ENCODE results near the gene NCOA6.

NCOA6 gene

DNA sequence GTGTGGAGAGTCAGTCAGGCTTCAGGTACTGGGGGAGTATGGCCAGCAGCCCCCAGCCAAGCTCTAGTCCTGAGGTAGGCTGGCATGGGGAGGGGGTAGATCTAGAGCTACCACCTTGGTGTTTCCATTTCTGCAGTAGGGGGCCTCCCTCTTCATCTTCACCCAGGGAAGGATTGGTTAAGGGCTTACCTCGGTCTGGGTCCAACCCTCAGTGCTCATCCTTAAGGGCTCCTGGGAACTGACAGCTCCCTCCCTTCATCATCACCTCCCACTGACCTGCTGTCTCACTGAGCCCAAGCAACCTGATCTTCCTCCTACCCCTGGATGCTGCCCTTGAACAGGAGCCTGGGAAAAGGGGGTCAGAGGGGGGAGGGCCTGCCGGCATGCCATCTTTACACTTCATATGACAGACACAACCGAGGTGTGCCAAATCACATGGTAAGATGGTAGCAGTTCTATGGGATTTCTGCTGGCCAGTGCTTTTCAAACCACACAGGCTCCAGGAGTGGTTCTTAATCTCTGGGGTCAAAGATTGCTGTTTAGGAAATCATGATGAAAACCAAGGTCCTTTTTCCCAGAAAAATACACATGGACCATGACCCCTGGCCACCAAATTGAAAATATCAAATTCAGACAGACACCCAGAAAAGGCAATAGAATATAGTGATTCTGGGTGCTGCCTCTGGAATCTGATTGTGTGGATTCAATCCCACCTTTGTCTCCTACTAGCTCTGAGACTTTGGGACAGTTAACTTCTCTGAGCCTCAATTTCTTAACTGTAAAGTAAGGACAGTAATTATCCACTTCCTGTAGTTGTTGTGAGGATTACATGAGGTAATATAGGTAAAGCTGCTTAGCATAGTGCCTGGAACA lies 118.3 kb downstream of the NCOA6 start:
- H3K27ac ChIP-seq (ENCODE audit: insufficient read depth, low read length, poor library complexity, severe bottlenecking), result no peak overlapping the region
- H3K36me3 ChIP-seq (ENCODE audit: control insufficient read depth, insufficient read depth, low read length), result no peaks in the 10 kb centered on the region
- no peaks in the 10 kb centered on the region for H3K9me3 ChIP-seq (ENCODE audit: control insufficient read depth, low read length)
- peaks cover 22% of the 10 kb centered on the region for H3K4me1 ChIP-seq (ENCODE audit: control insufficient read depth, insufficient read depth, low read length, poor library complexity, severe bottlenecking)
- H3K4me3 ChIP-seq (ENCODE audit: insufficient read depth, low read depth, low read length, poor library complexity, severe bottlenecking), result no peak overlapping the region
- no peaks in the 10 kb centered on the region for H3K27me3 ChIP-seq (replicated peaks; ENCODE audit: control insufficient read depth, insufficient read depth, low read length, poor library complexity, severe bottlenecking)
- DNase-seq, result no peak

DNA sequence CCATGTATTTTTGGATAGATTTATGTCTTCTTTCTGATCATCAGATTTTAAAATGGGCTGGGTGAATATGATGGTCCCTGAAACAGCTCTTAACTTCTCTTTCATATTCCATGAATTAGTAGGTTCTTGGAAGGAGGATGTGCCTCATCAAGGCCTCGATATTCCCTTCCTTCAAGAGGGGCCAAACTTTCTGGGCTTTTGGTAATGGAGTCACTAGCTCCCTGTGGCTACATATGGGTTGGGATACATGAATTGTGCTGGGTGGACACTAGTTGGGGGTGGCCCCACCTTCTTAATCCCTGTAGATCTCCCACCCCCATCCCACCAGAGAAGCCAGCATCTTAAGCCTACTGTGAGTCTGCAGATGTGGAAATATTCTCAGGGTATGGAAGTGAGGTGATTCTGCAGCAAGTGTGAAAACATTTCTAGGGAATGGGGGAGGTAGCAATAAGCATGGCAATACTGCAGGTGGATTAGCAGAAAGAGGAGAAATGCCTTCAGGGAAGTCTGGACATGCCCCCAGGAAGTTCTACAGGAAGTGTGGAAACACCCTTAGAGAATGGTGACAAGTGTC lies 119.1 kb downstream of the NCOA6 start:
- Histone ChIP-seq H3K27ac (ENCODE audit: insufficient read depth, low read length, poor library complexity, severe bottlenecking) (no peak overlapping the region), H3K4me3 (ENCODE audit: insufficient read depth, low read depth, low read length, poor library complexity, severe bottlenecking) (no peak overlapping the region), H3K9me3 (ENCODE audit: control insufficient read depth, low read length) (no peaks in the 10 kb centered on the region), H3K27me3 (replicated peaks; ENCODE audit: control insufficient read depth, insufficient read depth, low read length, poor library complexity, severe bottlenecking) (no peaks in the 10 kb centered on the region), H3K36me3 (ENCODE audit: control insufficient read depth, insufficient read depth, low read length) (no peaks in the 10 kb centered on the region), H3K4me1 (ENCODE audit: control insufficient read depth, insufficient read depth, low read length, poor library complexity, severe bottlenecking) (peaks cover 22% of the 10 kb centered on the region)
- no peak for DNase-seq

DNA sequence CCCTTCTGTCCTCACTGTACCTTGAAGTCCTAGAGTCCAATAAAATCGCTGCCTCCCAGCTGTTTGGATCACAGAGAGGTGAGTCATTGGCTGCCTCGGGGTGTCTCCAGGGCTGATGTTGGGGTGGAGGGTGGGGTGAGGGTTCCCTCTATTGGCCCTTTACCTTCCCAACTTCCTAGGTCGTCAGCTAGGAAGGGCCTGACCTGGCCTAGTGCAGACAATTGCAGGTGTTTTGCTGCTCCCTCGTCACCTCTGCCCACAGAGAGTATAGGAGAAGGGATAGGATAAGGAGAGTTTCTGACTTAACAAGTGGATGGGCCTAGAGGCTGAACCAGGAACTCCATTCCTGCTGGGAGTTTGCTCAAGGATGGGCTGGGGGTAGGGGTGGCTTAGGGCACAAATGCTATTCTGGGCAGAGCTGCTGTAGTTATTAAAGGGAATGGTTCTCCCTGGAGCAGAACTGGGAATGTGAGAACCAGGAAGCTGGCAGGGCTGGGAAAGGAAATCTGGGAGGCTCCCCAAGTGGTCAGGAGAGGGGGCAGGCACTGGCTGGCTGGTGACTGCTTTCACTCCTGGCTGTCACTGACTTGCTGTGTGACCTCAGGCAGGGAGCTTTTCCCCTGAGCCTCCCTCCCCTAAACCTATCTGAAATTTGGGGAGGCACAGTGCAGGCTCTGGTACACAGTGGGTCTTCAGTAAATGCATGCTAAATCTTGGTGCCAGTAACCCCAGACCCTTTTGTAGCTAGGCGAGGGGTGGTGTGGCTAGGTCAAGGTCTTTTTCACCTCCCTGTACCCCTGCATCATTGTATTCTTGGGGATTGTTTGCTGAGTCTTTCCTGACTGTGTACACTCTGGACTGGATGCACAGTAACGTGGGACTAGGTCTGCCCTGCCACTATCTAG lies 119.8 kb downstream of the NCOA6 start:
- H3K9me3 ChIP-seq (ENCODE audit: control insufficient read depth, low read length), result no peaks in the 10 kb centered on the region
- H3K27ac ChIP-seq (ENCODE audit: insufficient read depth, low read length, poor library complexity, severe bottlenecking), result peak overlapping the region; percentile 91
- H3K27me3 ChIP-seq (replicated peaks; ENCODE audit: control insufficient read depth, insufficient read depth, low read length, poor library complexity, severe bottlenecking), result no peaks in the 10 kb centered on the region
- H3K4me3 ChIP-seq (ENCODE audit: insufficient read depth, low read depth, low read length, poor library complexity, severe bottlenecking), result no peak overlapping the region
- H3K4me1 ChIP-seq (ENCODE audit: control insufficient read depth, insufficient read depth, low read length, poor library complexity, severe bottlenecking), result peaks cover 22% of the 10 kb centered on the region
- no peaks in the 10 kb centered on the region for H3K36me3 ChIP-seq (ENCODE audit: control insufficient read depth, insufficient read depth, low read length)
- no peak for DNase-seq

DNA sequence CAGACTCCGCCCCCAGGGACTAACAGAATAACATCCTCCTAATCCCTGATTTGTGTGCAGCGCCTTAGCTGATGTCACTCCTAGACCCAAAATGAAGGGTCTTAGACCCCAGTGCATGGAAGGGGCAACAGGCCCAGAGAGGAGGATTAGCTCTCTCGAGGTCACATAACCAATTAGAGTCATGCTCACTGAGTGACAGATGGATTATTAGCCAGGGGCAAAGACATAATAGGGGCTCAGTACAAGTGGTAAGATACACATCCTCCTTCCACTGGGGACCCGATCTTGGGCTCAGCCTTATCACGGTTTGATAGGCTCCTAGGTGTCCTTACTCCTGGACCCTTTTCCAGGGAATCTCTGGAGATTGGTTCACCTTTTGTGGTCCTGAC lies 120.4 kb downstream of the NCOA6 start:
- no peak for DNase-seq
- H3K27me3 ChIP-seq (replicated peaks; ENCODE audit: control insufficient read depth, insufficient read depth, low read length, poor library complexity, severe bottlenecking), result no peaks in the 10 kb centered on the region
- H3K36me3 ChIP-seq (ENCODE audit: control insufficient read depth, insufficient read depth, low read length), result no peaks in the 10 kb centered on the region
- peak overlapping the region; percentile 91 for H3K27ac ChIP-seq (ENCODE audit: insufficient read depth, low read length, poor library complexity, severe bottlenecking)
- H3K9me3 ChIP-seq (ENCODE audit: control insufficient read depth, low read length), result no peaks in the 10 kb centered on the region
- H3K4me3 ChIP-seq (ENCODE audit: insufficient read depth, low read depth, low read length, poor library complexity, severe bottlenecking), result peak overlapping the region; percentile 62
- peaks cover 17% of the 10 kb centered on the region for H3K4me1 ChIP-seq (ENCODE audit: control insufficient read depth, insufficient read depth, low read length, poor library complexity, severe bottlenecking)

DNA sequence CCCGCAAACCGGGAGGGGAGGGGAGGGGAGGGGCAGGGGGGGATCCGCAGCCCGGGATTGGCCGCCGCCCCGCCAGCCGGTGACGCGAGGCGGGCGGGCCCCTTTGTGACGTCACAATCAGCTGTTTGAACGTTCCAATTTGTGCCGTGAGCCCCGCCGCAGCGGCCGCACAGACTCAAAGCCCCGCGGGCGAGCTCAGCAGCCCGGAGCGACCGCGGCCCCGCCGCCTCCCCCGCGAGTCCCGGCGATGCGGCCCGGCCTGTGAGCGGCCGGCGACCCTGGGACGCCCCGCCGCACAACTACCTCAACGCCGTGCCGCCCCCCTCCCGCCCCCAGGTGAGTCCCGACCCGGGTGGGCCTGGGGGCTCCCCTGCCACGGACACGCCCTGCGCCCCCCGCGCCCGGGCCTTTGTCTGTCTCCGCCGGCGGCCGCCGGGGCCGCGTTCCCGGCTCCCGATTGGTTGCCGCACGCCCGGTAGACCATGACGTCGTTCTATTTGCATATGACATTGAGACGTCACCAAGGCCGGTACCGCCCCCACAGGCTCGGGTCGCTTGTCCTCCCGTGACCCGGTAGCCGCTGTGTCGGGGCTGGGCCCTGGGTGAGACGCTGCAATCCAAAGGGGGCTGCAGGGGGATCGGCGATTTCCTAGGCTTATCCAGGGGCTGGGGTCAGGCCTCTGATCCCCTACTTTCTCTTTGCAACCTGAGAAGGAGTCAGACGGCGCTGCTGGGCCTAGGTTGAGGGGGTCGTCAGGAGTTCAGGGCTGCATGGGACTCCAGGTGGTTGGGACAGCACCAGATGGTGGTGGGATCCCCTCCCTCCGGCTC lies 121.1 kb downstream of the NCOA6 start, which contains the start of gene TP53INP2:
Gene TP53INP2 (plus strand): TSS at position 168 of the 831 bp plus-strand sequence. CDS start 4,396 bp downstream, outside the sequence.
- Histone ChIP-seq H3K36me3 (ENCODE audit: control insufficient read depth, insufficient read depth, low read length) (no peaks in the 10 kb centered on the region), H3K4me1 (ENCODE audit: control insufficient read depth, insufficient read depth, low read length, poor library complexity, severe bottlenecking) (peaks cover 14% of the 10 kb centered on the region), H3K9me3 (ENCODE audit: control insufficient read depth, low read length) (no peaks in the 10 kb centered on the region), H3K27me3 (replicated peaks; ENCODE audit: control insufficient read depth, insufficient read depth, low read length, poor library complexity, severe bottlenecking) (no peaks in the 10 kb centered on the region), H3K4me3 (ENCODE audit: insufficient read depth, low read depth, low read length, poor library complexity, severe bottlenecking) (peak within 1 kb of the TSS; percentile 62), H3K27ac (ENCODE audit: insufficient read depth, low read length, poor library complexity, severe bottlenecking) (peak within 1 kb of the TSS; percentile 91)
- DNase-seq, result peak; percentile 82 to 90 (median 89)

DNA sequence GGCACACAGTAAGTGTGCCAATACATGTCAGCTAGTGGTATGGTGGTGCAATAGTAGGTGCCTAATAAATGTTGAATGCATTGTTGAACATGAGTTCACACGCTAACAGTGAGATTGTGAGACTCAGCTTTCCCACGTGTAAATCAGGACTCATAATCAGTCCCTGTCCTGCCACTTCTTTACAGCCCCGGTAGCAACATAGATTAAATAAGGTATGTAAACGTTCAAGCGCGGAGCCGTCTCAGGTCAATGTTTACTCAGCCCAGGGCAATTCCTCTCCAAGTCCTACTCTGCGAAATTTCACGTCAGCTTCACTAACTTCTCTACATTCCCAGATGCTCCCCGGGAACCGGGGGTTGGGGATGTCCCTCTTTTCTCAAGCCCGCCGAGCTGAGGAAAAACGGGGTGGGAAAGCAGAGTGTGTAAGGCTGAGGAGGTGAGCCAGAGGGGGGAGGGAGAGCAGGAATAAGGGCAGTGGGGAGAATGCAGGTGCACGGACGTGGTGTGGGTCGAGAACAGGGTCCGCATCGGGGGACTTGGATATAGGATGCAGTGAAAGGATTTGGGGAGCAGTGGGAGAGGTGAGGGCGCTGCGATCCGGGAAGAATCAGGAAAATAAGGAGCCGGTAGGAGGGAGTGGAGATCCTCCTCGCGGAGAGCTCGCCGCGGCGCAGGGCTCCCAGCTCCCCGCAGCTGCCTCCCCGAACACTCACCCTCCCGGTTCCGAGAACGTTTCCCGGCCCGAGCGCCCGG lies 121.9 kb downstream of the NCOA6 start:
- Histone ChIP-seq H3K4me1 (ENCODE audit: control insufficient read depth, insufficient read depth, low read length, poor library complexity, severe bottlenecking) (peaks cover 8% of the 10 kb centered on the region), H3K27ac (ENCODE audit: insufficient read depth, low read length, poor library complexity, severe bottlenecking) (peak overlapping the region; percentile 91), H3K36me3 (ENCODE audit: control insufficient read depth, insufficient read depth, low read length) (no peaks in the 10 kb centered on the region), H3K9me3 (ENCODE audit: control insufficient read depth, low read length) (no peaks in the 10 kb centered on the region), H3K4me3 (ENCODE audit: insufficient read depth, low read depth, low read length, poor library complexity, severe bottlenecking) (peak overlapping the region; percentile 62), H3K27me3 (replicated peaks; ENCODE audit: control insufficient read depth, insufficient read depth, low read length, poor library complexity, severe bottlenecking) (no peaks in the 10 kb centered on the region)
- DNase-seq, result no peak

DNA sequence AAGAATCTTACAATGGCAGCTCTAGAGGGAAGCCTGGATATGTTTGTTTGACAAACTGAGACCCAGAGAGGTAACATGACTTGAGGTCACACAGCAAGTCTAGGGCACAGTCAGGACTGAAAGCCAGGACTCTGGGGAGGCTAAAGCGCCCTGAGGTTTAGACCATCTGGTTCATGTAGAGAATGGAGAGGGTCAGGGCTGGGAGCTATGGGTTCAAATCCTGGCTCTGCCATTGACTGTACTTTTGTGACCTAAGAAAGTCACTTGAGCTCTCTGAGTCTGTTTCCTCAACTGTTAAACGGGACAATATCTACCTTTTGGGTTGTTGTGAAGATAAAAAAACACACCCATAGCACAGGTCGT lies 122.4 kb downstream of the NCOA6 start:
- Histone ChIP-seq H3K36me3 (ENCODE audit: control insufficient read depth, insufficient read depth, low read length) (no peaks in the 10 kb centered on the region), H3K27ac (ENCODE audit: insufficient read depth, low read length, poor library complexity, severe bottlenecking) (no peak overlapping the region), H3K4me3 (ENCODE audit: insufficient read depth, low read depth, low read length, poor library complexity, severe bottlenecking) (peak overlapping the region; percentile 62), H3K4me1 (ENCODE audit: control insufficient read depth, insufficient read depth, low read length, poor library complexity, severe bottlenecking) (peaks cover 6% of the 10 kb centered on the region), H3K9me3 (ENCODE audit: control insufficient read depth, low read length) (no peaks in the 10 kb centered on the region), H3K27me3 (replicated peaks; ENCODE audit: control insufficient read depth, insufficient read depth, low read length, poor library complexity, severe bottlenecking) (no peaks in the 10 kb centered on the region)
- DNase-seq, result no peak

DNA sequence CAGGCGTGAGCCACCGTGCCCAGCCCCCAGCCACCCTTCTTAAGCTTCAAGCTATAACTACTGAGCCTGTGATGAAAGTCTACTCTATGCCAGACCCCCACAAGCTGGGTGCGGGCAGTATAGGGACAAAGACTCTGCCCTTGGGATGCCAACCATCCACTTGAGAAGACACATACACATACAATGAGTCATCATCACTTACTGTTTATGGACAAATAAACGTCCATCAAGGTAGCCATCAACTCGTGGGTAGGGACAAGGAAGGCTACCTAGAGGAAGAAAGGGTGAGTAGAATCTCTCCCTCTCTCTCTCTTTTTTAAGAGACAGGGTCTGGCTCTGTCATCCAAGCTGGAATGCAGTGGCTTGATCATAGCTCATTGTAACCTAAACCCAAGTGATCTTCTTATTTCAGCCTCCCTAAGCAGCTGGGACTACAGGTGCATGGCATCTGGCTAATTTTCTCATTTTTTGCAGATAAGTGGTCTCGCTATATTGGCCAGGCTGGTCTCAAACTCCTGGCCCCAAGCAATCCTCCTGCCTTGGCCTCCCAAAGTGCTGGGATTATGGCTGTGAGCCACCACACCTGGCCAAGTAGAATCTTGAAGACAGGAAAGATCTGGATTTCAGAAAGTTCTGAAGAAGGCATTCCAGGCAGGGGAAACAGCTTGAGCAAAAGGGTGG lies 123.9 kb downstream of the NCOA6 start:
- Histone ChIP-seq H3K4me1 (ENCODE audit: control insufficient read depth, insufficient read depth, low read length, poor library complexity, severe bottlenecking) (peaks cover 6% of the 10 kb centered on the region), H3K27ac (ENCODE audit: insufficient read depth, low read length, poor library complexity, severe bottlenecking) (no peak overlapping the region), H3K9me3 (ENCODE audit: control insufficient read depth, low read length) (no peaks in the 10 kb centered on the region), H3K4me3 (ENCODE audit: insufficient read depth, low read depth, low read length, poor library complexity, severe bottlenecking) (no peak overlapping the region), H3K36me3 (ENCODE audit: control insufficient read depth, insufficient read depth, low read length) (no peaks in the 10 kb centered on the region), H3K27me3 (replicated peaks; ENCODE audit: control insufficient read depth, insufficient read depth, low read length, poor library complexity, severe bottlenecking) (no peaks in the 10 kb centered on the region)
- DNase-seq, result no peak

All from effector memory CD4-positive, alpha-beta T cell (primary cell).